ENCODE data around the gene C10orf105. TPM values are rescaled to one million over a fixed set of nuclear protein-coding genes. Genes with fewer than 3 reads are reported as not detected.

C10orf105 gene
- total RNA-seq, 2 donors from 2014 or later = 0.14 TPM; not detected in 1

DNA sequence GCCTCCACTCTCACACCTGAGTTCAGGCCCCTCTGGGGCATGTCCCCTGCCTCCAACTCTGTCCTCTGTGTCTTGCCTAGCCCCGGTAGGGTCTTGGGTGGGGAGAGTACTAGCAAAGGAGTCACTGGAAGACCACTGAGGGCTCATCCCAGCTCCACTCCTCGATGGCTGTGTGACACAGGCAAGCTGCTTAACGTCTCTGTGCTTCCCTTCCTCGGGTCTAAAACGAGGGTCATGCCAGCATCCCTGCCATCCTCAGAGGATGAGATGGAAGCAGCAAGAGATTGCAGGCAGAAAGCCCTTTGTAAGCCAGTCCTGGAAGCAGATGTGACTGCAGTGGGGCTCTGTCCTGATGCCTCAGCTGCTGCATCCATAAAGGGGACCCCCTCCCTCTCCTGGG lies 15.2 kb upstream of the C10orf105 start:
- H3K36me3 ChIP-seq = no peaks in the 10 kb centered on the region
- TF ChIP-seq CTCF (IDR thresholded peaks at IDR 0.05) = no peak
- no peak overlapping the region for H3K27ac ChIP-seq
- H3K9me3 ChIP-seq = no peaks in the 10 kb centered on the region
- no peak overlapping the region for H3K4me3 ChIP-seq
- no peaks in the 10 kb centered on the region for H3K27me3 ChIP-seq (replicated peaks; ENCODE audit: insufficient read depth)
- ATAC-seq (ENCODE audit: insufficient number of reproducible peaks, low FRiP score, low read depth) = no peak
- H3K4me1 ChIP-seq (ENCODE audit: control insufficient read depth in 1 of 2, low read depth in 2 of 2) = peaks cover 0 to 2% of the 10 kb centered on the region in 2 donors
- no peak for DNase-seq (ENCODE audit: low spot score)

GRCh38 chr10:71731791-71732190 lies 12.2 kb upstream of the C10orf105 start:
- ATAC-seq (ENCODE audit: insufficient number of reproducible peaks, low FRiP score, low read depth) = no peak
- H3K27me3 ChIP-seq (replicated peaks; ENCODE audit: insufficient read depth) = no peaks in the 10 kb centered on the region
- H3K36me3 ChIP-seq = no peaks in the 10 kb centered on the region
- no peak for TF ChIP-seq CTCF (IDR thresholded peaks at IDR 0.05)
- no peak overlapping the region for H3K4me3 ChIP-seq
- peaks cover 16 to 23% of the 10 kb centered on the region in 2 donors for H3K4me1 ChIP-seq (ENCODE audit: control insufficient read depth in 1 of 2, low read depth in 2 of 2)
- DNase-seq (ENCODE audit: low spot score) = no peak
- no peaks in the 10 kb centered on the region for H3K9me3 ChIP-seq
- no peak overlapping the region for H3K27ac ChIP-seq

- H3K36me3 ChIP-seq = no peaks in the 10 kb centered on the region
- ATAC-seq (ENCODE audit: insufficient number of reproducible peaks, low FRiP score, low read depth) (no peak), DNase-seq (ENCODE audit: low spot score) (no peak)
- TF ChIP-seq CTCF (IDR thresholded peaks at IDR 0.05) = no peak
- H3K4me1 ChIP-seq (ENCODE audit: control insufficient read depth in 1 of 2, low read depth in 2 of 2) = peaks cover 14 to 23% of the 10 kb centered on the region in 2 donors
- H3K4me3 ChIP-seq = no peak overlapping the region
- no peaks in the 10 kb centered on the region for H3K9me3 ChIP-seq
- H3K27me3 ChIP-seq (replicated peaks; ENCODE audit: insufficient read depth) = no peaks in the 10 kb centered on the region
- no peak overlapping the region for H3K27ac ChIP-seq
Observed at GRCh38 chr10:71729161-71729636, 9.6 kb upstream of the C10orf105 start.

DNA sequence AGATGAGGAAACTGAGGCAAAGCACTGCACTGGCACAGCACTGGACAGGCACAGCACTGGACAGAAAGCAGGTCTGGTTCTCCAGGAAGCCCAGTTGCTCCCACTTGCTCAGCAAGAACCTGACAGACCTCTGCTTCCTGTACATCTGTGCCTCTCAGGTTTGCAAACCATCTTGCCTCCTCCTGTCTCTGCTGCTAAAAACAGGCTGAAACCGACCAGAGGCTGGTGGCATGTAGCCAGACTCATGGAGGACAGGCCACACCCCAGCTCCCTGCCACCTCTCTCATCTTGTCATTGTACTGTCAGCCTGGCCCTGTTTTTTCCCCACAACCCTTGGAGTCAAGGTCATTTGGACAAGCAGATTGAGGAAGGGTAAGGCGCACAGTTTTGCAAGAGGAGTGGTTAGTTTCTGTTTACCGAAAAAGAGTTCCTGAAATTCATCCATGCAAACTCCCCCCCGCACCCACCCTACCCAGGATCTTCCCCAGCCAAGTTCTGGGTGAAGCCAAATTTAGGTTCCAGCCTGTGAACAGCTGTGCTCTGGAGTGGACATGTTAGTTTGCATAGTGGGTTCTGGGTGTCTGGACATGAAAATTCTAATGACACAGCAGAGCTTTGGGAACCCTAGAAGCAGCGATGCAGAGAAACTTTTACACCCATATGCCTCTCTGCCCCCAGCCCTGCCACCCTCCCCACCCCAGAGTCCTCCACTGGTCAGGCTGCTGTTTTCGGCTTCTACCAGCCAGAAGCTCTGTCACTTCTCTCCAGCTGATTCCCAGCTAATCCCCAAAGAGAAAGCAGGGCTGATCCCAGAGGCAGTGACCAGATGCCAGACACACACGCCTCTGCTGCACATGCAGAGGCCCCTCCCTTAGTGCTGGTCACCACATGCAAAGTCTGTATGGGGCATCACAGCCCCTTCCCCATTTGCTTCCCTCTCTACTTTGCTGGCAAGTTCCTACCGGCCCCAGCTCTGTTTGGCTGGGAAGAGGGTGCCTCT lies 8.5 kb upstream of the C10orf105 start:
- Histone ChIP-seq H3K36me3 (no peaks in the 10 kb centered on the region), H3K27ac (peak overlapping the region; percentile 12 to 42), H3K4me3 (peak overlapping the region; percentile 8), H3K27me3 (replicated peaks; ENCODE audit: insufficient read depth) (no peaks in the 10 kb centered on the region), H3K9me3 (no peaks in the 10 kb centered on the region), H3K4me1 (ENCODE audit: control insufficient read depth in 1 of 2, low read depth in 2 of 2) (peaks cover 14 to 23% of the 10 kb centered on the region in 2 donors)
- peak; percentile 13 for ATAC-seq (ENCODE audit: insufficient number of reproducible peaks, low FRiP score, low read depth)
- TF ChIP-seq CTCF (IDR thresholded peaks at IDR 0.05) = no peak
- no peak for DNase-seq (ENCODE audit: low spot score)

DNA sequence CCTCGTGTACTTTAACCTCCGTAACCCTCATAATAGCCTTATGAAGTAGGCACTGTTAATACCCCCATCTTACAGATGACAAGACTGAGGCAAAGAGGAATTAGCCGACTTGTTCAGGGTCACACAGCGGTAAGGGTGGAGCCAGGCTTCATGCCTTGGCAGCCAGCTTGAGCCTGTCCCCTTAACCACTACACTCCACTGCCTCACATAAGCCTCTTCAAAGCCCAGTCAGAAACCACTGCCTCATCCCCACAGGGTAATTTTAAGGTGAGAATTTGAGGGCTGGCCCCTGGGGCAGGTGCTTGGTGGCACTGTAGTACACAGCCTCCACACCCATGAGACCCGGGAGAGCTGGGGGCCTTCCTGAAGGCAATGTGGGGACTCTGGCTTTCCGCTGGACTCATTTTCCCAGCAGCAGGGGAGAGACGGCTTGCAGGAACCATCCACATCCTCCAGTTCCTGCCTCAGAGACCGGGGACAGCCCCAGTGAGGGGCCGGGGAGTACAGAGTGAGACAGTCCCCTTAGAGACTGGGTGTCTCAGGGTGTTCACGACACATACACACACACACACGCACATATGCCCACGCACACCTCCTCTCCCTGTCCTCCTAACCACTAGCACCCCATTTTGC lies 7.6 kb upstream of the C10orf105 start:
- Histone ChIP-seq H3K4me1 (ENCODE audit: control insufficient read depth in 1 of 2, low read depth in 2 of 2) (peaks cover 14 to 23% of the 10 kb centered on the region in 2 donors), H3K27me3 (replicated peaks; ENCODE audit: insufficient read depth) (no peaks in the 10 kb centered on the region), H3K4me3 (no peak overlapping the region), H3K27ac (peak overlapping the region in 1 of 2 donors; percentile 42), H3K9me3 (no peaks in the 10 kb centered on the region), H3K36me3 (no peaks in the 10 kb centered on the region)
- DNase-seq (ENCODE audit: low spot score) = no peak
- ATAC-seq (ENCODE audit: insufficient number of reproducible peaks, low FRiP score, low read depth) = no peak
- no peak for TF ChIP-seq CTCF (IDR thresholded peaks at IDR 0.05)
